AG09319 (cell line): Measurements from ENCODE around the gene ZNF592.

Source experiments
- DNase-seq: peaks from one replicate; pipeline ENCODE4 v3.0.0-alpha.2; 2010; ENCODE audit warnings: low read depth; ENCODE audit errors: extremely low read depth
- TF ChIP-seq, protein P1 (sequence below): IDR thresholded peaks from 2 replicates; pipeline ENCODE4 v1.5.1; 2011; ENCODE audit warnings: low read depth, mild to moderate bottlenecking, inconsistent platforms, low read length, moderate library complexity

ZNF592 gene

DNA sequence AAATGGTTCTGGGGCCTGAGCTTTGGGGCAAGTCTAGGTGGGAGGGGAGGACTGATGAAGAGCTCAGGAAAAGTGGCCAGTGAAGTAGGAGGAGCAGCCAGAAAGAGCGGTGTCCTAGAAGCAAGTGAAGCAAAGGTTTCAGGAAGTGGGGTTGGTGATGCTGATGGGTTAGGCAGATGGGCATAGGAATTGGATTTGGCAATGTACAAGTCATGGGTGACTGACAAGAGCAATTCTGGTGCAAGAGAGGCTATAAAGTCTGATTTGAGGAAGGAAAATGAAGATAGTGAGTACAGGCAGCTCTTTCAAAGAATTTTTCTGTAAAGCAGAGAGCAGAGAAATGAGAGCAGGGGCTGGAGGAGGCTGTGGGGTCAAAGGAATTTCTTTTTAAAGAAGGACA is 88.5 kb downstream of the ZNF592 start:
- TF ChIP-seq, protein P1, sequence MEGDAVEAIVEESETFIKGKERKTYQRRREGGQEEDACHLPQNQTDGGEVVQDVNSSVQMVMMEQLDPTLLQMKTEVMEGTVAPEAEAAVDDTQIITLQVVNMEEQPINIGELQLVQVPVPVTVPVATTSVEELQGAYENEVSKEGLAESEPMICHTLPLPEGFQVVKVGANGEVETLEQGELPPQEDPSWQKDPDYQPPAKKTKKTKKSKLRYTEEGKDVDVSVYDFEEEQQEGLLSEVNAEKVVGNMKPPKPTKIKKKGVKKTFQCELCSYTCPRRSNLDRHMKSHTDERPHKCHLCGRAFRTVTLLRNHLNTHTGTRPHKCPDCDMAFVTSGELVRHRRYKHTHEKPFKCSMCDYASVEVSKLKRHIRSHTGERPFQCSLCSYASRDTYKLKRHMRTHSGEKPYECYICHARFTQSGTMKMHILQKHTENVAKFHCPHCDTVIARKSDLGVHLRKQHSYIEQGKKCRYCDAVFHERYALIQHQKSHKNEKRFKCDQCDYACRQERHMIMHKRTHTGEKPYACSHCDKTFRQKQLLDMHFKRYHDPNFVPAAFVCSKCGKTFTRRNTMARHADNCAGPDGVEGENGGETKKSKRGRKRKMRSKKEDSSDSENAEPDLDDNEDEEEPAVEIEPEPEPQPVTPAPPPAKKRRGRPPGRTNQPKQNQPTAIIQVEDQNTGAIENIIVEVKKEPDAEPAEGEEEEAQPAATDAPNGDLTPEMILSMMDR: no peak
- no peak for DNase-seq

DNA sequence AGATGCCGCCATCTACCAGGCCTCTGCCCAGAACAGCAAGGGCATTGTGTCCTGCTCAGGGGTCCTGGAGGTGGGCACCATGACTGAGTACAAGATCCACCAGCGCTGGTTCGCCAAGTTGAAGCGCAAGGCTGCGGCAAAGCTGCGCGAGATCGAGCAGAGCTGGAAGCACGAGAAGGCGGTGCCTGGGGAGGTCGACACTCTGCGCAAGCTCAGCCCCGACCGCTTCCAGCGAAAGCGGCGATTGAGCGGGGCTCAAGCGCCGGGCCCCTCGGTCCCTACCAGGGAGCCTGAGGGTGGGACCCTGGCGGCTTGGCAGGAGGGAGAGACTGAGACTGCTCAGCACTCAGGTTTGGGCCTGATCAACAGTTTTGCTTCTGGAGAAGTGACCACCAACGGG is 91.3 kb downstream of the ZNF592 start:
- TF ChIP-seq, protein P1: no peak
- DNase-seq: no peak

DNA sequence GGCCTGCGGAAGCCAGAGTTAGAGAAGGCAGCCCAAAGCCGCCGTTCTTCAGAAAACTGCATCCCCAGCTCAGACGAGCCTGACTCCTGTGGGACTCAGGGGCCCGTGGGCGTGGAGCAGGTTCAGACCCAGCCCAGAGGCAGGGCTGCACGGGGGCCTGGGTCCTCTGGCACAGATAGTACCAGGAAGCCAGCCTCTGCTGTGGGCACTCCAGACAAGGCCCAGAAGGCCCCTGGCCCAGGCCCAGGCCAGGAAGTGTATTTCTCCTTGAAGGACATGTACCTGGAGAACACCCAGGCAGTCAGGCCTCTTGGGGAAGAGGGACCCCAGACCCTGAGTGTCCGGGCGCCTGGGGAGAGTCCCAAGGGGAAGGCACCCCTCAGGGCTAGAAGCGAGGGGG is 91.9 kb downstream of the ZNF592 start:
- no peak for DNase-seq
- TF ChIP-seq, protein P1: no peak

DNA sequence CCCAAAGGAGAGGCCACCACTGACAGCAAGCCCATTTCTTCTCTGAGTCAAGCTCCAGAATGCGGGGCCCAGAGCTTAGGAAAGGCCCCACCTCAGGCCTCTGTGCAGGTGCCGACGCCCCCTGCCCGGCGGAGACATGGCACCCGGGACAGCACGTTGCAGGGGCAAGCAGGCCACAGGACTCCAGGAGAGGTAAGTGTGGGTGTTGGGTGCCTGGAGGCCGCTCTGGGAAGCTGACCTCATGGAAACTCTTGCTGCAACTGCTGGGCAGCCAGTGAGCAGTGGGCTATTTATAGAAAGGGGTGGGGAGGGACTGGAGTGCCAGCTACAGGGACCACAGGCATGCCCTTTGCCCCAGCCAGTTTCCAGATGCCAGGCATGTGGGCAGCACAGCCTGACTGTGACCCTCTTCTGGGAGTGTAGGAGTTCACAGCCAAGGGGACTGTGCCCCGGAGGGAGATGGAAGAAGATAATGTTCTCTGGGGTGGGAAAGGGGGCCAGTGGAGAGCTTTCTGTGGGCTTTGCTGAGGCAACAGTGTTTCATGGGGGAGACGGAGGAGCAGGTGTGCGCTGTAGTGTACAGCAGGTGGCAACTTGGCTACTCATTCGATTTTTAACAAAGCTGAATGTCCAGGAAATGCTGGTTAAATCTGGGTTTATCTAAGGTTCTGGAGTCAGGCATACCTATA is 92.5 kb downstream of the ZNF592 start:
- TF ChIP-seq, protein P1: no peak

DNA sequence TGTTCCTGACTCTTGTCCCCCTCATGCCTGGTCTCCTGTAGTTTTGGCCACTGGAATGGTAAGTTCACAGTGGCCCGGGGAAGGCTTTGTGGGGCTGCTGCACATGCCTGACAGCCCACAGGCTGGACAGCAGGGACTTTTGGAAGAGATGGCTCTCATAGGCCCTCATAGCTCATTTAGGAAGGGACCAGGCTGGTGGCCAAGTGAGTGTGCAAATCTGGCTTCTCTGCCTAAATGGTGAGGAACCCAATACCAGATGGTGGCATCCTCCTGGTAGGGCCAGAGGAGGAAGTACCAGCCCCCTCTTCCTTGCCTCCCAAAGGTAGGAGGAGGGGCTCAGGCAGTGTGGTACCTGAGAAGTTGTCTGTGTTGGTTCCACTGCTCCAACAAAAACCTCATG is 94.4 kb downstream of the ZNF592 start:
- TF ChIP-seq, protein P1: no peak
- no peak for DNase-seq

More for the DNA sequence above, 92.5 kb downstream of the ZNF592 start:
- peak; percentile 38 for DNase-seq

DNA sequence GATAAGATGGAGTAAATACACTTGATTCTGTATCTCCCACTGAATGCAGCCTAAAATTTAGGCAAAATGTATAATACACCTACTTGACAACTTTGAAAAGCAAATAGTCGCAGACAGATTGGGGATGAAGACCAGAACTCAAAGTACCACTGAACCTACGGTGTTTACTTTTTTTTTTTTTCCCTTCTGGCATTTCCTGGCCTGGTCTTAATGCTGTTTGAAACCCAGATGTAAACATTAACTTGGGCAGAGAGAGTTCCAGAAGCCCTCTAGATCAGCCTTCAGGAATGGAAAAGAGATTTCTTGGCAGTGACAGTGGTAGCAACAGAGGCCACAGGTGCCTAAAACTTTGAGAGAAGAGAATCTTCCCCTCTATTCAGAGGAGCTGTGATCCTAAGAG is 96.6 kb downstream of the ZNF592 start:
- TF ChIP-seq, protein P1: no peak
- no peak for DNase-seq

DNA sequence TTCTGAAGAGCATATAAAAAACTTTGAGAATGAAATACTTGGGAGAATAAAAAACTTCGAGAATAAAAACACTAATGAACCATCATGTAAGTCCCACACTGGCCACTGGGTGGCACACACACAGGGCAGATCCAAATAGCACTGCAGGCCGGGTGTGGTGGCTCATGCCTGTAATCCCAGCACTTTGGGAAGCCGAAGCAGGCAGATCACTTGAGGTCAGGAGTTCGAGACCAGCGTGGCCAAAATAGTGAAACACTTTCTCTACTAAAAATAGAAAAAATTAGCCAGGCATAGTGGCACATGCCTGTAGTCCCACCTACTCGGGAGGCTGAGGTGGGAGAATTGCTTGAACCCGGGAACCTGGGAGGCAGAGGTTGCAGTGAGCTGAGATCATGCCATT is 97.2 kb downstream of the ZNF592 start:
- peak; percentile 39 for DNase-seq
- TF ChIP-seq, protein P1: peak; percentile 60
